PC-3 (cell line): Measurements from ENCODE around the gene TMEM141.

Experiments
- CTCF ChIP-seq: fragments of 300-600 bp; sonication (generic); conservative IDR thresholded peaks from 2 replicates; pipeline ENCODE4 v1.5.1; 2017; ENCODE audit warnings: antibody characterized with exemption, low read depth, mild to moderate bottlenecking, low read length
- EZH2 ChIP-seq: fragments of 300-600 bp; sonication (generic); IDR thresholded peaks from one replicate; pipeline ENCODE4 v1.6.1; 2017; ENCODE audit warnings: antibody characterized with exemption, mild to moderate bottlenecking, low read length; ENCODE audit not compliant: unreplicated experiment
- EZH2phosphoT487 ChIP-seq: fragments of 300-600 bp; sonication (generic); IDR thresholded peaks from 2 replicates; pipeline ENCODE4 v1.6.1; 2018; ENCODE audit warnings: mild to moderate bottlenecking, antibody characterized with exemption, low read length, borderline replicate concordance

GRCh38 chr9:136808806-136809158 is 17.6 kb downstream of the TMEM141 start:
- TF ChIP-seq CTCF (no peak), EZH2 (no peak), EZH2phosphoT487 (no peak)
